Hepatocyte (in vitro differentiated cells): ENCODE measurements around the gene GPRIN1.

Source experiments
- CTCF ChIP-seq: fragments of 200-600 bp; sonication (generic); IDR thresholded peaks from 2 replicates; pipeline ENCODE4 v1.5.1; 2016; ENCODE audit warnings: antibody characterized with exemption, mild to moderate bottlenecking; ENCODE audit not compliant: poor library complexity
- EZH2 ChIP-seq: fragments of 200-600 bp; sonication (generic); IDR thresholded peaks from 2 replicates; pipeline ENCODE4 v1.6.1; 2016; ENCODE audit warnings: antibody characterized with exemption, mild to moderate bottlenecking, borderline replicate concordance
- EZH2phosphoT487 ChIP-seq: fragments of 200-600 bp; sonication (generic); IDR thresholded peaks from one replicate; pipeline ENCODE4 v1.6.1; 2018; ENCODE audit warnings: antibody characterized with exemption, mild to moderate bottlenecking, low read depth, moderate library complexity; ENCODE audit not compliant: unreplicated experiment, severe bottlenecking

DNA sequence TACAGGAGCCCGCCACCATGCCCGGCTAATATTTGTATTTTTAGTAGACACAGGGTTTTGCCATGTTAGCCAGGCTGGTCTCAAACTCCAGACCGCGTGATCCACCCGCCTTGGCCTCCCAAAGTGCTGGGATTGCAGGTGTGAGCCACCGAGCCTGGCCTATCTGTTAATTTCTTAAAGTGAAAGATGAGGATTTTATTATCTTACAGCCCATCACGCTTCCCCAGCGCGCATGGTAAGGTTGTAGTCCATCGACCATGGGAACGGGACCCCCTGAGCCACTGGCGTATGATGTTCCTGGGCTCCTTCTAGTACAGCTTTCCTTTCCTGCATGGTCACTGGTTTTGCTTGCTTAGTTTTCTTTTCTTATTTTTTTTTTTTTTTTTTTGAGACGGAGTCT is 52.1 kb downstream of the GPRIN1 start:
- no peak for TF ChIP-seq CTCF
- no peak for TF ChIP-seq EZH2phosphoT487
- no peak for TF ChIP-seq EZH2
